Cardiac muscle cell (in vitro differentiated cells and primary cell): Measurements from ENCODE around the gene ACADS. TPM values are rescaled to one million over a fixed set of nuclear protein-coding genes. Genes with fewer than 3 reads are reported as not detected.

ENCODE experiments used
- DNase-seq, 2 donors: peaks; one replicate each; pipeline versions ENCODE4 v3.0.0 to v3.0.0-alpha.2; 2010 to 2017; ENCODE audit warnings: low read depth in 1 of 2, low spot score in 1 of 2
- H3K27ac ChIP-seq: fragments of 200-600 bp; sonication (generic); 2 replicates; pipeline ENCODE4 v1.5.1; 2016
- H3K27me3 ChIP-seq: fragments of 200-600 bp; sonication (generic); 2 replicates; pipeline ENCODE4 v1.6.0; 2016; ENCODE audit warnings: control low read depth
- H3K36me3 ChIP-seq: fragments of 200-600 bp; sonication (generic); 2 replicates; pipeline ENCODE4 v1.5.1; 2016; ENCODE audit warnings: control low read depth
- H3K4me1 ChIP-seq: fragments of 200-600 bp; sonication (generic); 2 replicates; pipeline ENCODE4 v1.8.1; 2017; ENCODE audit warnings: low read depth, mild to moderate bottlenecking, mixed run types
- H3K4me3 ChIP-seq: fragments of 200-600 bp; sonication (generic); 2 replicates; pipeline ENCODE4 v1.5.1; 2016; ENCODE audit warnings: mild to moderate bottlenecking
- H3K9me3 ChIP-seq: fragments of 200-600 bp; sonication (generic); 2 replicates; pipeline ENCODE4 v1.5.1; 2017; ENCODE audit warnings: low read depth, mild to moderate bottlenecking, control low read depth
- CTCF ChIP-seq: IDR thresholded peaks from 2 replicates; pipeline ENCODE4 v1.5.1; 2012; ENCODE audit warnings: low read depth, mild to moderate bottlenecking, low read length
- polyA plus RNA-seq: library from polyadenylated mRNA; unstranded; fragments of >200 nt; fragmentation: Nextera tagmentation; extraction: Ambion mirVana; gene quantifications from 2 replicates; pipeline ENCODE4 v1.2.1, GENCODE V29; 2016
- total RNA-seq: library from RNA; depleted of rRNA; stranded (reverse); fragments of >200 nt; gene quantifications from 2 replicates; pipeline ENCODE4 v1.2.3, GENCODE V29; 2016

ACADS gene
- total and polyA plus RNA-seq, 2 experiments from 2014 or later: 35.9 to 59.8 TPM

DNA sequence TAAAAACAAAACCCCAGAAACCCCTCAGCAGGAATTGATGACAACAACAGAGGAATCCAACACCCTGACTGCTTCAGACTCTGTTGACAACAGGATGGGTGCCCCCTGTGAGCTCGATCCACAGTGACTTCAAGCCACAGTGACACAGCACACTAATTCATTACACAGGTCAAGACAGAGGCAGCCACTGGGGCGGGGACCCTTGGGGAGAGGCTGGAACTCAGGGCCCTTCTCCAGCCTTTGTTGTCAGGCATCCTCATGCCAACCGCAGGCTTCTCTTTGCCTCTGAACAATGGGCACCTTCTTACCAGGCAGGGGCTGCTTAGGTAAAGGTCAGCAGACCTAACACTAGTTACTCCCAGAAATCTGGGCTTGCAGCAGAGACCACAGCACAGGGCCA, 37.6 kb downstream of the ACADS start:
- peaks cover 40% of the 10 kb centered on the region for H3K36me3 ChIP-seq
- no peak for TF ChIP-seq CTCF
- H3K27me3 ChIP-seq: no peaks in the 10 kb centered on the region
- peaks cover 34% of the 10 kb centered on the region for H3K4me1 ChIP-seq
- no peak overlapping the region for H3K4me3 ChIP-seq
- no peak for DNase-seq
- H3K9me3 ChIP-seq: no peaks in the 10 kb centered on the region
- H3K27ac ChIP-seq: peak overlapping the region; percentile 96

GRCh38 chr12:120764816-120765215, 39.2 kb downstream of the ACADS start:
- peak overlapping the region; percentile 76 for H3K27ac ChIP-seq

GRCh38 chr12:120766566-120766965, 40.9 kb downstream of the ACADS start:
- H3K9me3 ChIP-seq: no peaks in the 10 kb centered on the region
- H3K4me1 ChIP-seq: peaks cover 22% of the 10 kb centered on the region
- no peak for TF ChIP-seq CTCF
- peaks cover 40% of the 10 kb centered on the region for H3K36me3 ChIP-seq
- H3K27me3 ChIP-seq: no peaks in the 10 kb centered on the region
- H3K4me3 ChIP-seq: no peak overlapping the region
- no peak for DNase-seq
- H3K27ac ChIP-seq: peak overlapping the region; percentile 76

More at GRCh38 chr12:120764816-120765215, 39.2 kb downstream of the ACADS start:
- Histone ChIP-seq H3K36me3 (peaks cover 40% of the 10 kb centered on the region), H3K9me3 (no peaks in the 10 kb centered on the region), H3K4me3 (no peak overlapping the region), H3K27me3 (no peaks in the 10 kb centered on the region), H3K4me1 (peaks cover 34% of the 10 kb centered on the region)
- no peak for TF ChIP-seq CTCF
- DNase-seq: no peak

- H3K27ac ChIP-seq: peak overlapping the region; percentile 53
- DNase-seq: no peak
- no peaks in the 10 kb centered on the region for H3K27me3 ChIP-seq
- H3K4me1 ChIP-seq: peaks cover 14% of the 10 kb centered on the region
- H3K9me3 ChIP-seq: no peaks in the 10 kb centered on the region
- H3K4me3 ChIP-seq: no peak overlapping the region
- no peak for TF ChIP-seq CTCF
- peaks cover 40% of the 10 kb centered on the region for H3K36me3 ChIP-seq
Measured at GRCh38 chr12:120767071-120768024, 41.7 kb downstream of the ACADS start.

- no peaks in the 10 kb centered on the region for H3K9me3 ChIP-seq
- no peaks in the 10 kb centered on the region for H3K27me3 ChIP-seq
- peaks cover 26% of the 10 kb centered on the region for H3K36me3 ChIP-seq
- H3K27ac ChIP-seq: peak overlapping the region; percentile 48
- H3K4me1 ChIP-seq: peaks cover 13% of the 10 kb centered on the region
- TF ChIP-seq CTCF: no peak
- no peak overlapping the region for H3K4me3 ChIP-seq
- no peak for DNase-seq
Measured at GRCh38 chr12:120771097-120771496, 45.5 kb downstream of the ACADS start.
